GM12864 (cell line): Measurements from ENCODE around the gene TPK1.

ENCODE experiments used
- DNase-seq: peaks from one replicate; pipeline ENCODE4 v3.0.0-alpha.2; 2011; ENCODE audit warnings: low read depth
- H3K4me3 ChIP-seq: 2 replicates; pipeline ENCODE4 v1.5.1; 2011; ENCODE audit warnings: mild to moderate bottlenecking, low read depth, low read length, control low read depth
- CTCF ChIP-seq: IDR thresholded peaks from 2 replicates; pipeline ENCODE4 v1.5.1; 2011; ENCODE audit warnings: low read depth, mild to moderate bottlenecking, moderate library complexity, low read length, control low read depth, inconsistent platforms; ENCODE audit errors: missing control alignments

Gene TPK1

GRCh38 chr7:144738708-144739314 lies 97.0 kb downstream of the TPK1 start:
- peak; percentile 63 for TF ChIP-seq CTCF
- no peak overlapping the region for H3K4me3 ChIP-seq
- peak; percentile 10 for DNase-seq

GRCh38 chr7:144738146-144738545 lies 97.7 kb downstream of the TPK1 start:
- TF ChIP-seq CTCF = no peak
- no peak for DNase-seq
- H3K4me3 ChIP-seq = no peak overlapping the region

GRCh38 chr7:144736880-144737493 lies 98.9 kb downstream of the TPK1 start:
- TF ChIP-seq CTCF = no peak
- DNase-seq = no peak
- no peak overlapping the region for H3K4me3 ChIP-seq

- DNase-seq = no peak
- TF ChIP-seq CTCF = no peak
- no peak overlapping the region for H3K4me3 ChIP-seq
Measured at GRCh38 chr7:144735505-144736276, 100.2 kb downstream of the TPK1 start.

- no peak for DNase-seq
- no peak overlapping the region for H3K4me3 ChIP-seq
- TF ChIP-seq CTCF = no peak
Measured at GRCh38 chr7:144731661-144732351, 104.0 kb downstream of the TPK1 start.

- DNase-seq = no peak
- TF ChIP-seq CTCF = no peak
- no peak overlapping the region for H3K4me3 ChIP-seq
Measured at GRCh38 chr7:144730224-144730623, 105.6 kb downstream of the TPK1 start.
